Upper lobe of left lung (tissue), 6 donors: ENCODE data around the gene OR5B12. TPM values are rescaled to one million over a fixed set of nuclear protein-coding genes. Genes with fewer than 3 reads are reported as not detected.

Experiments used
- ATAC-seq, 2 donors: fragments of 200-7000 bp; cut with Tn5 transposase; one replicate each; pipeline ENCODE4 v1.9.1; 2022; ENCODE audit warnings: mild to moderate bottlenecking in 2 of 2, moderate library complexity in 2 of 2; ENCODE audit not compliant: low FRiP score in 2 of 2
- DNase-seq, 2 donors: peaks; one replicate each; pipeline ENCODE4 v3.0.0-alpha.2; 2019 to 2020
- H3K27ac ChIP-seq, 4 donors: fragments of 200-600 bp; sonication (generic); one replicate each; pipeline ENCODE4 v1.5.1; 2016 to 2019
- H3K27me3 ChIP-seq, 4 donors: fragments of 200-600 bp; sonication (generic); one replicate each; pipeline ENCODE4 v1.5.1; 2017 to 2019
- H3K36me3 ChIP-seq, 4 donors: fragments of 200-600 bp; sonication (generic); one replicate each; pipeline ENCODE4 v1.5.1; 2016 to 2019
- H3K4me1 ChIP-seq, 4 donors: fragments of 200-600 bp; sonication (generic); one replicate each; pipeline ENCODE4 v1.5.1; 2018 to 2019
- H3K4me3 ChIP-seq, 4 donors: fragments of 200-600 bp; sonication (generic); one replicate each; pipeline ENCODE4 v1.5.1; 2017 to 2019; ENCODE audit warnings: mild to moderate bottlenecking in 2 of 4, moderate library complexity in 1 of 4
- H3K9me3 ChIP-seq, 4 donors: fragments of 200-600 bp; sonication (generic); one replicate each; pipeline ENCODE4 v1.5.1; 2018 to 2019
- CTCF ChIP-seq, 6 experiments: fragments of 450-650 bp in 4 of 6; fragments of 200-600 bp in 2 of 6; sonication (generic) in 2 of 6; IDR thresholded peaks; one replicate each; pipeline ENCODE4 v1.5.1; 2016 to 2019; ENCODE audit warnings: antibody characterized with exemption in 6 of 6
- EP300 ChIP-seq, 4 donors: sonication (generic); formaldehyde crosslinking; IDR thresholded peaks; one replicate each; pipeline ENCODE4 v1.5.1; 2017; ENCODE audit warnings: antibody characterized with exemption in 4 of 4, control low read depth in 2 of 4
- POLR2A ChIP-seq, 4 donors: fragments of 450-650 bp; IDR thresholded peaks; one replicate each; pipeline ENCODE4 v1.5.1; 2016 to 2017; ENCODE audit warnings: antibody characterized with exemption in 4 of 4, mild to moderate bottlenecking in 2 of 4
- POLR2AphosphoS5 ChIP-seq, 2 donors: sonication (generic); formaldehyde crosslinking; IDR thresholded peaks; one replicate each; pipeline ENCODE4 v1.5.1; 2017; ENCODE audit warnings: antibody characterized with exemption in 2 of 2
- WGBS, 2 donors: methylation state at CpG; one replicate each; pipeline ENCODE4 v1.1.5; 2017 to 2018; 5-methylcytosine and 5-hydroxymethylcytosine counted together
- total RNA-seq, 6 donors: library from RNA; depleted of rRNA in 4 of 6; stranded (reverse); fragments of >200 nt in 4 of 6; gene quantifications; one replicate each; pipeline versions ENCODE4 v1.1.0 to v1.2.1, GENCODE V29; 2016 to 2021
- donor health status: DM: no; HTN: no; CAD: no; lungs with moderate emphysema.
- donor health status: DM: no; HTN: yes; CAD: no; lungs with severe emphysema.

The OR5B12 gene
- total RNA-seq = not detected

- Histone ChIP-seq H3K4me1 (no peaks in the 10 kb centered on the region), H3K9me3 (peaks cover 3 to 24% (median 8%) of the 10 kb centered on the region in 4 donors), H3K36me3 (no peaks in the 10 kb centered on the region), H3K4me3 (no peak within 1 kb of the TSS), H3K27me3 (no peaks in the 10 kb centered on the region), H3K27ac (no peak within 1 kb of the TSS)
- TF ChIP-seq POLR2A (IDR thresholded peaks at IDR 0.05) (no peak), POLR2AphosphoS5 (IDR thresholded peaks at IDR 0.05) (no peak), CTCF (IDR thresholded peaks at IDR 0.05) (no peak), EP300 (IDR thresholded peaks at IDR 0.05) (no peak)
- WGBS, 2 donors = 81 to 100% methylated on average over 1 of the region's 1 CpG
- DNase-seq (no peak), ATAC-seq (no peak)
Observed at GRCh38 chr11:58442136-58442535, at the start of gene OR5B12. Gene OR5B12, minus strand, starts transcription at chr11:58442236. Its CDS starts 2,085 bp downstream, at chr11:58440151.

DNA sequence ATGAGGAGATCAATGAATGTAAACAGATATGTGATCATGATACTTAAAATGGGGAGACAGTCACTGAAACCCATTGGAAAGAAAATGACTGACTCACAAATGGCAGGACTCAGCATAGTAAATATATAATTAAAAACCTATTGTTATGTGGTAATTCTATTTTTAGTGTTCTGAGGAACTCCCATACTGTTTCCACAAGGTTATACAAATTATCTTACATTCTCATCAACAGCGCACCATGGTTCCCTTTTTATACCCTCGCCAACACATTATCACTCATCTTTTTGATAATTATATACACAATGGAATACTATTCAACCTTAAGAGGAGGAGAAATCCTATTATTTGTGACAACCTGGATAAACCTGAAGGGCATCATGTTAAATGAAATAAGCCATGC, 48.8 kb upstream of the OR5B12 start:
- WGBS, 2 donors = 39 to 40% methylated on average over 2 of the region's 2 CpGs
- no peak overlapping the region for H3K27ac ChIP-seq
- DNase-seq (no peak), ATAC-seq (no peak)
- H3K36me3 ChIP-seq = no peaks in the 10 kb centered on the region
- no peaks in the 10 kb centered on the region for H3K27me3 ChIP-seq
- TF ChIP-seq EP300 (IDR thresholded peaks at IDR 0.05) (no peak), CTCF (IDR thresholded peaks at IDR 0.05) (no peak), POLR2AphosphoS5 (IDR thresholded peaks at IDR 0.05) (no peak), POLR2A (IDR thresholded peaks at IDR 0.05) (no peak)
- no peaks in the 10 kb centered on the region for H3K9me3 ChIP-seq
- no peak overlapping the region for H3K4me3 ChIP-seq
- H3K4me1 ChIP-seq = no peaks in the 10 kb centered on the region

DNA sequence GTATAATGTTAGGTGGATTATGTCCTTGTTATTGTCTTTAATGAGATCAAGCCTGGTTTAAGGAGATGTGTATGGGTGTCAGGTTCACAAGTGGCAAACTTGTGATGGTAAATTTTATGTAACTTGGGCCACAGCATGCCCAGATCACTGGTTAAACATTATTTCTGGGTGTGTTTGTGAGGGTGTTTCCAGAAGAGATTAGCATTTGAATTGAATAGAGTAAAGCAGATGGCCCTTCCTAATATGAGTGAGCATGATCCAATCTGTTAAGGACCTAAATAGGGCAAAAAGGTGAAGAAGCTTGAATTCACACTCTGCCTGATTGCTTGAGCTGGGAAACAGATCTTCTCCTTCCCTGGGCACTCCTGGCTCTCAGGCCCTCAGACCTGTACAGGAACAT, 45.1 kb upstream of the OR5B12 start:
- ATAC-seq (no peak), DNase-seq (no peak)
- H3K36me3 ChIP-seq = no peaks in the 10 kb centered on the region
- no peak overlapping the region for H3K27ac ChIP-seq
- H3K4me3 ChIP-seq = no peak overlapping the region
- no peaks in the 10 kb centered on the region for H3K27me3 ChIP-seq
- H3K4me1 ChIP-seq = no peaks in the 10 kb centered on the region
- TF ChIP-seq EP300 (IDR thresholded peaks at IDR 0.05) = no peak
- no peak for TF ChIP-seq POLR2AphosphoS5 (IDR thresholded peaks at IDR 0.05)
- TF ChIP-seq CTCF (IDR thresholded peaks at IDR 0.05) = no peak
- no peak for TF ChIP-seq POLR2A (IDR thresholded peaks at IDR 0.05)
- H3K9me3 ChIP-seq = no peaks in the 10 kb centered on the region

- H3K9me3 ChIP-seq = no peaks in the 10 kb centered on the region
- H3K4me3 ChIP-seq = no peak overlapping the region
- H3K27me3 ChIP-seq = no peaks in the 10 kb centered on the region
- no peak for ATAC-seq
- whole genome bisulfite sequencing, 2 donors = 88 to 100% methylated on average over 1 of the region's 1 CpG
- H3K27ac ChIP-seq = no peak overlapping the region
- DNase-seq = no peak
- TF ChIP-seq POLR2A (IDR thresholded peaks at IDR 0.05) (no peak), POLR2AphosphoS5 (IDR thresholded peaks at IDR 0.05) (no peak), CTCF (IDR thresholded peaks at IDR 0.05) (no peak), EP300 (IDR thresholded peaks at IDR 0.05) (no peak)
- H3K4me1 ChIP-seq = no peaks in the 10 kb centered on the region
- H3K36me3 ChIP-seq = no peaks in the 10 kb centered on the region
Observed at GRCh38 chr11:58485961-58486360, 43.9 kb upstream of the OR5B12 start.

- no peak for ATAC-seq
- Histone ChIP-seq H3K4me3 (no peak overlapping the region), H3K36me3 (no peaks in the 10 kb centered on the region), H3K4me1 (no peaks in the 10 kb centered on the region), H3K9me3 (peaks cover 8 to 21% (median 18%) of the 10 kb centered on the region in 4 donors), H3K27ac (no peak overlapping the region), H3K27me3 (no peaks in the 10 kb centered on the region)
- no peak for DNase-seq
- no peak for TF ChIP-seq POLR2AphosphoS5 (IDR thresholded peaks at IDR 0.05)
- TF ChIP-seq POLR2A (IDR thresholded peaks at IDR 0.05) = no peak
- TF ChIP-seq CTCF (IDR thresholded peaks at IDR 0.05) = no peak
- no peak for TF ChIP-seq EP300 (IDR thresholded peaks at IDR 0.05)
Observed at GRCh38 chr11:58471892-58472291, 29.9 kb upstream of the OR5B12 start.
